HEK293T (cell line): Measurements from ENCODE around the gene CLCN3.

Source experiments
- ELF4 ChIP-seq: fragments of 450-650 bp; IDR thresholded peaks from 2 replicates; pipeline ENCODE4 v1.6.1; 2017; ENCODE audit warnings: antibody characterized with exemption
- FOXA1 ChIP-seq: fragments of 450-650 bp; IDR thresholded peaks from 2 replicates; pipeline ENCODE4 v1.6.1; 2016; ENCODE audit warnings: mild to moderate bottlenecking
- FOXM1 ChIP-seq: fragments of 450-650 bp; IDR thresholded peaks from 2 replicates; pipeline ENCODE4 v1.6.1; 2017; ENCODE audit warnings: mild to moderate bottlenecking, borderline replicate concordance
- HDGF ChIP-seq: fragments of 450-650 bp; IDR thresholded peaks from 2 replicates; pipeline ENCODE4 v1.6.1; 2017; ENCODE audit warnings: antibody characterized with exemption, borderline replicate concordance
- L3MBTL2 ChIP-seq: fragments of 450-650 bp; conservative IDR thresholded peaks from 2 replicates; pipeline ENCODE4 v1.6.1; 2016; ENCODE audit warnings: mild to moderate bottlenecking
- LEF1 ChIP-seq: fragments of 450-650 bp; IDR thresholded peaks from 2 replicates; pipeline ENCODE4 v1.6.1; 2017; ENCODE audit warnings: mild to moderate bottlenecking, borderline replicate concordance
- NFRKB ChIP-seq: fragments of 450-650 bp; IDR thresholded peaks from 2 replicates; pipeline ENCODE4 v1.6.1; 2016; ENCODE audit warnings: mild to moderate bottlenecking, moderate library complexity
- PKNOX1 ChIP-seq: fragments of 450-650 bp; IDR thresholded peaks from 2 replicates; pipeline ENCODE4 v1.6.1; 2016
- SP1 ChIP-seq: fragments of 450-650 bp; IDR thresholded peaks from 2 replicates; pipeline ENCODE4 v1.6.1; 2017
- SUZ12 ChIP-seq: fragments of 450-650 bp; IDR thresholded peaks from 2 replicates; pipeline ENCODE4 v1.6.1; 2016; ENCODE audit warnings: mild to moderate bottlenecking
- TARDBP ChIP-seq: fragments of 450-650 bp; IDR thresholded peaks from 2 replicates; pipeline ENCODE4 v1.6.1; 2016
- ZNF384 ChIP-seq: fragments of 450-650 bp; IDR thresholded peaks from 2 replicates; pipeline ENCODE4 v1.6.1; 2016

- TF ChIP-seq L3MBTL2 = no peak
- no peak for TF ChIP-seq SUZ12
- no peak for TF ChIP-seq FOXA1
- TF ChIP-seq LEF1 = no peak
- TF ChIP-seq SP1 = no peak
- no peak for TF ChIP-seq ZNF384
- TF ChIP-seq ELF4 = no peak
- no peak for TF ChIP-seq PKNOX1
- no peak for TF ChIP-seq TARDBP
- no peak for TF ChIP-seq FOXM1
- no peak for TF ChIP-seq NFRKB
- no peak for TF ChIP-seq HDGF
These were observed 150.0 kb downstream of the CLCN3 start for GRCh38 chr4:169770416-169770815.
